ENCODE data around the gene RB1.
"Not testable (repeated sequence)": the region's sequence is repeated elsewhere in the genome, so short reads cannot be mapped to it uniquely, and the experiment has no call there.

The RB1 gene

GRCh38 chr13:48297131-48297786 is 6.3 kb upstream of the RB1 start:
- DNase-seq (ENCODE audit: low spot score), result no peak

GRCh38 chr13:48299591-48299990 is 4.0 kb upstream of the RB1 start:
- DNase-seq (ENCODE audit: low spot score), result no peak

GRCh38 chr13:48302871-48303358 is 636 bp upstream of the RB1 start:
- no peak for DNase-seq (ENCODE audit: low spot score)

- peak; percentile 55 for DNase-seq (ENCODE audit: low spot score)
These were observed 759 bp downstream of the RB1 start for GRCh38 chr13:48304143-48304876.

- DNase-seq (ENCODE audit: low spot score), result no peak
These were observed 7.7 kb downstream of the RB1 start for GRCh38 chr13:48311223-48311622.

- no peak for DNase-seq (ENCODE audit: low spot score)
These were observed 12.6 kb downstream of the RB1 start for GRCh38 chr13:48315969-48316650.

- no peak for DNase-seq (ENCODE audit: low spot score)
These were observed 13.4 kb downstream of the RB1 start for GRCh38 chr13:48316826-48317510.

GRCh38 chr13:48317511-48318376 is 14.2 kb downstream of the RB1 start:
- no peak for DNase-seq (ENCODE audit: low spot score)

GRCh38 chr13:48318377-48318811 is 14.8 kb downstream of the RB1 start:
- DNase-seq (ENCODE audit: low spot score), result no peak

- no peak for DNase-seq (ENCODE audit: low spot score)
These were observed 15.4 kb downstream of the RB1 start for GRCh38 chr13:48318821-48319511.

GRCh38 chr13:48319531-48320398 is 16.2 kb downstream of the RB1 start:
- DNase-seq (ENCODE audit: low spot score), result no peak

- no peak for DNase-seq (ENCODE audit: low spot score)
These were observed 16.8 kb downstream of the RB1 start for GRCh38 chr13:48320399-48320790.

- DNase-seq (ENCODE audit: low spot score), result peak; percentile 19
These were observed 17.4 kb downstream of the RB1 start for GRCh38 chr13:48320891-48321510.

- DNase-seq (ENCODE audit: low spot score), result no peak
These were observed 18.7 kb downstream of the RB1 start for GRCh38 chr13:48322294-48322693.

- DNase-seq (ENCODE audit: low spot score), result peak; percentile 17
These were observed 30.4 kb downstream of the RB1 start for GRCh38 chr13:48333976-48334375.

GRCh38 chr13:48334534-48335127 is 31.1 kb downstream of the RB1 start:
- peak; percentile 18 for DNase-seq (ENCODE audit: low spot score)

- DNase-seq (ENCODE audit: low spot score), result not testable (repeated sequence)
These were observed 35.6 kb downstream of the RB1 start for GRCh38 chr13:48339198-48339597.

- DNase-seq (ENCODE audit: low spot score), result no peak
These were observed 40.7 kb downstream of the RB1 start for GRCh38 chr13:48344264-48344663.

GRCh38 chr13:48346583-48346982 is 43.0 kb downstream of the RB1 start:
- DNase-seq (ENCODE audit: low spot score), result no peak

All from AG20443 (cell line).